K562 (cell line): ENCODE measurements around the gene UBE2O. TPM values are rescaled to one million over a fixed set of nuclear protein-coding genes. Genes with fewer than 3 reads are reported as not detected.

Source experiments
- SMC3 ChIP-seq: conservative IDR thresholded peaks from 2 replicates; pipeline ENCODE4 v1.6.1; 2011; ENCODE audit warnings: low read depth, low read length, improper control_type of control experiment; ENCODE audit not compliant: insufficient read depth
- ZBTB7A ChIP-seq: IDR thresholded peaks from 2 replicates; pipeline ENCODE4 v1.6.1; 2011; ENCODE audit warnings: low read depth, mild to moderate bottlenecking, low read length, moderate library complexity, borderline replicate concordance; ENCODE audit not compliant: control insufficient read depth
- ZFX ChIP-seq: sonication (generic); formaldehyde crosslinking; IDR thresholded peaks from 2 replicates; pipeline ENCODE4 v1.8.0; 2022; ENCODE audit warnings: mild to moderate bottlenecking, missing genetic modification reagents, moderate library complexity
- ZNF316 ChIP-seq: fragments of 450-650 bp; IDR thresholded peaks from 2 replicates; pipeline ENCODE4 v1.6.1; 2016
- polyA plus RNA-seq, 8 experiments: library from polyadenylated mRNA; depleted of rRNA in 4 of 8; stranded (reverse) in 5 of 8; unstranded in 3 of 8; fragments of >200 nt; fragmentation: Nextera tagmentation in 2 of 8; fragmentation: Illumina TruSeq in 1 of 8; extraction: Ambion mirVana in 2 of 8; extraction: Trizol in 1 of 8; gene quantifications; 2 replicates each; pipeline versions ENCODE4 v1.2.1 to v1.2.3, GENCODE V29; 2011 to 2014; ENCODE audit warnings: inconsistent platforms in 1 of 8, missing spikeins in 1 of 8
- total RNA-seq, 7 experiments: library from RNA; depleted of rRNA in 6 of 7; stranded (reverse); fragments of >200 nt in 6 of 7; fragmentation: Illumina TruSeq in 2 of 7; extraction: Trizol in 2 of 7; gene quantifications; 2 replicates each; pipeline versions ENCODE4 v1.2.1 to v1.2.3, GENCODE V29; 2011 to 2021; ENCODE audit warnings: low replicate concordance in 1 of 7
- TF ChIP-seq, protein P1 (sequence below): sonication (generic); formaldehyde crosslinking; IDR thresholded peaks from 2 replicates; pipeline ENCODE4 v1.8.0; 2023; ENCODE audit warnings: missing genetic modification reagents, mild to moderate bottlenecking, borderline replicate concordance
- TF ChIP-seq, protein P2 (sequence below), 2 experiments: IDR thresholded peaks in 1 of 2; conservative IDR thresholded peaks in 1 of 2; 2 replicates each; pipeline ENCODE4 v1.6.1; 2016; ENCODE audit warnings: low read depth in 2 of 2, mild to moderate bottlenecking in 1 of 2, missing compliant biosample characterization in 1 of 2, missing genetic modification characterization in 1 of 2, moderate library complexity in 1 of 2
- TF ChIP-seq, protein P3 (sequence below): sonication (generic); formaldehyde crosslinking; IDR thresholded peaks from 2 replicates; pipeline ENCODE4 v1.8.1; 2023; ENCODE audit warnings: mild to moderate bottlenecking, missing genetic modification reagents

Gene UBE2O
- total and polyA plus RNA-seq, 9 of the 15 experiments (the other 6 are each of a cell fraction or from before 2014, with no cell fraction given), result 1.6 to 39.7 (median 13.3) TPM

DNA sequence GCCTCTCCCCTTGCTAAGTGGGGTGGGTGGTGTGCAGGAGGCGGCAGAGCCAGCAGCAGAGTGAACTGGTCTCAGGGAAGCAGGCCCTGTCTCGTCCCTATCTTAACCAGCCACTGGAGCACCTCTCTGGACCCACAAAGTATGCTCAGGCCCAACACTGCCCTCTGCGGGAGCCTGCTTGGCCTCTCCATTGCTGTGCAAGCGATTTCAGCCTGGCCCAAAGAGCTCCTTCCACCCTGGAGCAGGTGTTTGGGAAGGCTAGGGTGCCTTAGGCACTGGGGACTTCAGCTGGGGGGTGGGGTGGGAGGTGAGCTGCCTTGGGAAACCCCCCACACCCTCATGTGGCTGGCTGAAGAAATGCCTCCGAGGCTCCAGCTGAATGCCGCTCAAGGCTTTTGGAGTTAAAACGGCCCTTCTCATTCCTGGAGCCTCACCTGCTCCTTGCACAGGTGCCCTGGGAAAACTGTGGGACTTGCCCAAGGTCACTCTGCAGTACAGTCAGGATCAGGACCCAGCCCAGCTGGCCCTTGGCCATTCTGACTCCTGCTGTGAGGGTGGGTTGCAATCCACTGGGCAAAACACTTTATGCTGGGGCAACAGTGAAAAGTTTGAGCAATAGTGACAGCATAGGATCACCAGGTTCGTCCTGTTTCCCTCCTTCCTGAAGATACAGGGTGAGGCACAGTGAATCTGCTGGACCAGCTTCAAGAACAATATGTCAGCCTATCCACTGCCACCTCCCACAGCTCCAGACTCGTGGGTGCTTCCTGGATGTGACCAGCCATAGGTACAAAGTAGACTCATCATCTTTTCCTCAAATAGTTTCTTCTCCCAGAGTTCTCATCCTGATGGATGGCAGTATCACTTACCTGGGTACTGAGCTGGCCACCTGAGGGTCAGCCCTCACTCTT is 5.9 kb upstream of the UBE2O start (continued):
- TF ChIP-seq, protein P1, sequence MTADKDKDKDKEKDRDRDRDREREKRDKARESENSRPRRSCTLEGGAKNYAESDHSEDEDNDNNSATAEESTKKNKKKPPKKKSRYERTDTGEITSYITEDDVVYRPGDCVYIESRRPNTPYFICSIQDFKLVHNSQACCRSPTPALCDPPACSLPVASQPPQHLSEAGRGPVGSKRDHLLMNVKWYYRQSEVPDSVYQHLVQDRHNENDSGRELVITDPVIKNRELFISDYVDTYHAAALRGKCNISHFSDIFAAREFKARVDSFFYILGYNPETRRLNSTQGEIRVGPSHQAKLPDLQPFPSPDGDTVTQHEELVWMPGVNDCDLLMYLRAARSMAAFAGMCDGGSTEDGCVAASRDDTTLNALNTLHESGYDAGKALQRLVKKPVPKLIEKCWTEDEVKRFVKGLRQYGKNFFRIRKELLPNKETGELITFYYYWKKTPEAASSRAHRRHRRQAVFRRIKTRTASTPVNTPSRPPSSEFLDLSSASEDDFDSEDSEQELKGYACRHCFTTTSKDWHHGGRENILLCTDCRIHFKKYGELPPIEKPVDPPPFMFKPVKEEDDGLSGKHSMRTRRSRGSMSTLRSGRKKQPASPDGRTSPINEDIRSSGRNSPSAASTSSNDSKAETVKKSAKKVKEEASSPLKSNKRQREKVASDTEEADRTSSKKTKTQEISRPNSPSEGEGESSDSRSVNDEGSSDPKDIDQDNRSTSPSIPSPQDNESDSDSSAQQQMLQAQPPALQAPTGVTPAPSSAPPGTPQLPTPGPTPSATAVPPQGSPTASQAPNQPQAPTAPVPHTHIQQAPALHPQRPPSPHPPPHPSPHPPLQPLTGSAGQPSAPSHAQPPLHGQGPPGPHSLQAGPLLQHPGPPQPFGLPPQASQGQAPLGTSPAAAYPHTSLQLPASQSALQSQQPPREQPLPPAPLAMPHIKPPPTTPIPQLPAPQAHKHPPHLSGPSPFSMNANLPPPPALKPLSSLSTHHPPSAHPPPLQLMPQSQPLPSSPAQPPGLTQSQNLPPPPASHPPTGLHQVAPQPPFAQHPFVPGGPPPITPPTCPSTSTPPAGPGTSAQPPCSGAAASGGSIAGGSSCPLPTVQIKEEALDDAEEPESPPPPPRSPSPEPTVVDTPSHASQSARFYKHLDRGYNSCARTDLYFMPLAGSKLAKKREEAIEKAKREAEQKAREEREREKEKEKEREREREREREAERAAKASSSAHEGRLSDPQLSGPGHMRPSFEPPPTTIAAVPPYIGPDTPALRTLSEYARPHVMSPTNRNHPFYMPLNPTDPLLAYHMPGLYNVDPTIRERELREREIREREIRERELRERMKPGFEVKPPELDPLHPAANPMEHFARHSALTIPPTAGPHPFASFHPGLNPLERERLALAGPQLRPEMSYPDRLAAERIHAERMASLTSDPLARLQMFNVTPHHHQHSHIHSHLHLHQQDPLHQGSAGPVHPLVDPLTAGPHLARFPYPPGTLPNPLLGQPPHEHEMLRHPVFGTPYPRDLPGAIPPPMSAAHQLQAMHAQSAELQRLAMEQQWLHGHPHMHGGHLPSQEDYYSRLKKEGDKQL (CRISPR knock-in tag), result no peak
- 0 out of 2 replicates have a peak, but pooled peaks have one; percentile 18 for TF ChIP-seq ZBTB7A
- TF ChIP-seq, protein P2, sequence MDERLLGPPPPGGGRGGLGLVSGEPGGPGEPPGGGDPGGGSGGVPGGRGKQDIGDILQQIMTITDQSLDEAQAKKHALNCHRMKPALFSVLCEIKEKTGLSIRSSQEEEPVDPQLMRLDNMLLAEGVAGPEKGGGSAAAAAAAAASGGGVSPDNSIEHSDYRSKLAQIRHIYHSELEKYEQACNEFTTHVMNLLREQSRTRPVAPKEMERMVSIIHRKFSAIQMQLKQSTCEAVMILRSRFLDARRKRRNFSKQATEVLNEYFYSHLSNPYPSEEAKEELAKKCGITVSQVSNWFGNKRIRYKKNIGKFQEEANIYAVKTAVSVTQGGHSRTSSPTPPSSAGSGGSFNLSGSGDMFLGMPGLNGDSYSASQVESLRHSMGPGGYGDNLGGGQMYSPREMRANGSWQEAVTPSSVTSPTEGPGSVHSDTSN (CRISPR knock-in tag; IDR thresholded peaks at IDR 0.05; ENCODE audit: low read depth), result no peak
- TF ChIP-seq, protein P2 (tag; conservative IDR thresholded peaks at IDR 0.05; ENCODE audit: low read depth), result no peak
- TF ChIP-seq SMC3, result peak; percentile 79
- 0 out of 2 replicates have a peak, but pooled peaks have one; percentile 21 for TF ChIP-seq ZNF316
- TF ChIP-seq, protein P3, sequence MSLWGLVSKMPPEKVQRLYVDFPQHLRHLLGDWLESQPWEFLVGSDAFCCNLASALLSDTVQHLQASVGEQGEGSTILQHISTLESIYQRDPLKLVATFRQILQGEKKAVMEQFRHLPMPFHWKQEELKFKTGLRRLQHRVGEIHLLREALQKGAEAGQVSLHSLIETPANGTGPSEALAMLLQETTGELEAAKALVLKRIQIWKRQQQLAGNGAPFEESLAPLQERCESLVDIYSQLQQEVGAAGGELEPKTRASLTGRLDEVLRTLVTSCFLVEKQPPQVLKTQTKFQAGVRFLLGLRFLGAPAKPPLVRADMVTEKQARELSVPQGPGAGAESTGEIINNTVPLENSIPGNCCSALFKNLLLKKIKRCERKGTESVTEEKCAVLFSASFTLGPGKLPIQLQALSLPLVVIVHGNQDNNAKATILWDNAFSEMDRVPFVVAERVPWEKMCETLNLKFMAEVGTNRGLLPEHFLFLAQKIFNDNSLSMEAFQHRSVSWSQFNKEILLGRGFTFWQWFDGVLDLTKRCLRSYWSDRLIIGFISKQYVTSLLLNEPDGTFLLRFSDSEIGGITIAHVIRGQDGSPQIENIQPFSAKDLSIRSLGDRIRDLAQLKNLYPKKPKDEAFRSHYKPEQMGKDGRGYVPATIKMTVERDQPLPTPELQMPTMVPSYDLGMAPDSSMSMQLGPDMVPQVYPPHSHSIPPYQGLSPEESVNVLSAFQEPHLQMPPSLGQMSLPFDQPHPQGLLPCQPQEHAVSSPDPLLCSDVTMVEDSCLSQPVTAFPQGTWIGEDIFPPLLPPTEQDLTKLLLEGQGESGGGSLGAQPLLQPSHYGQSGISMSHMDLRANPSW (CRISPR knock-in tag), result no peak
- peak; percentile 30; the same call in 1 of the 2 replicates for TF ChIP-seq ZFX (CRISPR knock-in tag)
